HG03159 (cell line): ENCODE measurements around the gene PDXDC1.
"Not testable (repeated sequence)": the region's sequence is repeated elsewhere in the genome, so short reads cannot be mapped to it uniquely, and the experiment has no call there.

Source experiments
- ATAC-seq: cut with Tn5 transposase; IDR thresholded peaks from one replicate; pipeline ENCODE4 v1.9.1; 2021; ENCODE audit warnings: mild to moderate bottlenecking, moderate library complexity; ENCODE audit not compliant: unreplicated experiment

Gene PDXDC1

GRCh38 chr16:15148831-15149230, 174.0 kb downstream of the PDXDC1 start:
- ATAC-seq = not testable (repeated sequence)

GRCh38 chr16:15149260-15149659, 174.4 kb downstream of the PDXDC1 start:
- ATAC-seq = not testable (repeated sequence)

DNA sequence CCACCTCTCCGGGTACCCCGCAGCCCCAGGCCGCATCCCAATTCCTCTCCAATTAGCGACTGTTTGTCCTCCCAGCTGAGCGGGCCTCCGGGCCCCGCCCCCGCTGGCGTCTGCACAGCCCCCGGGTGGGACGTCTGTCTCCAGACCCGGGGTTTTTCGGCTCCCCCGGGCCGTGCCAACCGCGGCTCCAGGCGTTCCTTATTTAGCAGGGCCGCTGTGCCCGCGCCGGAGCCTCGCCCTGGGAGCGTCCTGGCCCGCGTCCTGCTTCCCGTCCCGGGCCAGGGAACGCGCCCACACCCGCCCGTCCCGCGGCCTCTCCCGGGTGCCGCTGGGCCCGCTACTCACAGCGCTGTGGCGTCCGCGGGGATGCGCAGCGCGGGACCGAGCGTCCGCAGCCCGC, 179.2 kb downstream of the PDXDC1 start:
- ATAC-seq = not testable (repeated sequence)

GRCh38 chr16:15154650-15155562, 180.1 kb downstream of the PDXDC1 start:
- ATAC-seq = not testable (repeated sequence)

DNA sequence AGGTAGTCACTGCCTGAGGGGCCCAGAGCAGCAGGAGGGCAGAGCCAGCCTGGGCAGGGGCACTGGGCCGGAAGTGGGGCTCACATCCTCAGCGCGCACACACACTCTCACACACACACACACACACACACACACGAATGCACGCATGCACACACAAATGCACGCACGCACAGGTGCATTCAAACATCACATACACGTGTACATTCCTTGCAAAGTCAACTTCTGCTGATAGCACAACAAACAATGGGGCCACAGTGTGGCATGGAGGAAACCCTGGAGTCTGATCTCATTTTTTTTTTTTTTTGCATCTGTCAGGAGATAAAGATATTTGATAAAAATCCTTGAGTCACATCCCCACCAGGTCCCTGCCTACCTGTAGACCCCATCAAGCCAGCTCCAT, 182.8 kb downstream of the PDXDC1 start:
- not testable (repeated sequence) for ATAC-seq

DNA sequence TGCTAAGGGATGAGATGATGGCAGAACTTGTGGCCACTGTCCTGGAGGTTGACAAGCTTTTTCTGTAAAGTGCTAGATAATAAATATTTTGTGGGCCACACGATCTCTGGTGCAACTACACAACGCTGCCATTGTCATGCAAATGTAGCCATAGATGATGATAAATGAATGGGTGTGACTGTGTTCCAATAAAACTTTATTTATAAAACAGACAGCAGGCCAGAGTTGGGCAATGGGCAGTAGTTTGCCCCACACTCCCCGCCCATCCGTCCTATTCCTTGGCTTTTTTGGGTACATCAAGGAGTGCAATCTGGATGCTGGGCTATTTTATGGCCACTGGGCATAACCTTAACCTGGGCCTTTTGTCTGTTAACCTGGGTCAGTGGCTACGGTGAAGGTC, 184.8 kb downstream of the PDXDC1 start:
- ATAC-seq = not testable (repeated sequence)

GRCh38 chr16:15160571-15160970, 185.7 kb downstream of the PDXDC1 start:
- ATAC-seq = not testable (repeated sequence)

- ATAC-seq = not testable (repeated sequence)
These were observed 188.2 kb downstream of the PDXDC1 start for GRCh38 chr16:15163055-15163454.

GRCh38 chr16:15166177-15166576, 191.4 kb downstream of the PDXDC1 start:
- ATAC-seq = not testable (repeated sequence)

- ATAC-seq = not testable (repeated sequence)
These were observed 193.5 kb downstream of the PDXDC1 start for GRCh38 chr16:15168303-15168702.

GRCh38 chr16:15168953-15169652, 194.3 kb downstream of the PDXDC1 start:
- ATAC-seq = not testable (repeated sequence)

GRCh38 chr16:15179909-15180308, 205.1 kb downstream of the PDXDC1 start:
- ATAC-seq = not testable (repeated sequence)

GRCh38 chr16:15180946-15181345, 206.1 kb downstream of the PDXDC1 start:
- ATAC-seq = not testable (repeated sequence)

DNA sequence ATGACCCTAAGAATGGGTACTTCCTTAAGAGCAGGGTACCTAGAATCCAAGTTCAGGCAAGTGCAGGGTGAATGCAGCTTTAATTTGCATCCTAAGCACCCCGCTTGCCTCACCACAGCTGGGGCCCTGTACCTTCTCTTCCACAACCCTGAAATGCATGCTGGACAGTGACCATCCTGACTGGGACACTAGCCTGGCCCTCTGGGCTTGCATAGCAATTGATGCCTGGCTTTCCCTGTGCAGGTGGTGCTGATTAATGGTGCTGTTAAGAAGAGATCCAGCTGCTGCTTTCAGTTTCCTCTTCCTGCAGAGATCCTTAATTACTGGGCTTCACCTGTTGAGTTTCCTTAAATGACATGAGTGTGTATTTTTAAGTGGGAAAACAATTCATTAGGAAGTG, 209.2 kb downstream of the PDXDC1 start:
- not testable (repeated sequence) for ATAC-seq
